GM23338 (cell line): ENCODE measurements around the gene TAF8. TPM values are rescaled to one million over a fixed set of nuclear protein-coding genes. Genes with fewer than 3 reads are reported as not detected.

Experiments
- ATAC-seq: fragments of 200-7000 bp; cut with Tn5 transposase; 3 replicates; pipeline ENCODE4 v1.9.1; 2020
- DNase-seq: peaks from one replicate; pipeline ENCODE4 v3.0.0-alpha.2; 2015; ENCODE audit warnings: low spot score
- H2AFZ ChIP-seq: fragments of 200-600 bp; sonication (generic); 2 replicates; pipeline ENCODE4 v1.8.0; 2016; ENCODE audit warnings: antibody characterized with exemption, mild to moderate bottlenecking, moderate library complexity
- H3F3A ChIP-seq: fragments of 200-600 bp; sonication (generic); replicated peaks from 2 replicates; pipeline ENCODE4 v1.8.0; 2017; ENCODE audit warnings: antibody characterized with exemption, mixed run types, low read depth
- H3K27ac ChIP-seq: fragments of 200-600 bp; sonication (generic); 2 replicates; pipeline ENCODE4 v1.6.1; 2016; ENCODE audit warnings: low read depth
- H3K27me3 ChIP-seq: fragments of 200-600 bp; sonication (generic); 2 replicates; pipeline ENCODE4 v1.8.0; 2016; ENCODE audit warnings: mild to moderate bottlenecking, mixed run types, moderate library complexity; ENCODE audit not compliant: insufficient read depth
- H3K36me3 ChIP-seq: fragments of 200-600 bp; sonication (generic); 2 replicates; pipeline ENCODE4 v1.8.0; 2016; ENCODE audit warnings: mild to moderate bottlenecking; ENCODE audit not compliant: insufficient read depth
- H3K4me1 ChIP-seq: fragments of 200-600 bp; sonication (generic); 2 replicates; pipeline ENCODE4 v1.8.0; 2016; ENCODE audit warnings: mild to moderate bottlenecking, moderate library complexity; ENCODE audit not compliant: insufficient read depth
- H3K4me2 ChIP-seq: fragments of 200-600 bp; sonication (generic); 2 replicates; pipeline ENCODE4 v1.7.1; 2017; ENCODE audit warnings: mixed run types
- H3K4me3 ChIP-seq: fragments of 200-600 bp; sonication (generic); 2 replicates; pipeline ENCODE4 v1.6.1; 2016; ENCODE audit warnings: mixed run types
- H3K79me2 ChIP-seq: fragments of 200-600 bp; sonication (generic); replicated peaks from 2 replicates; pipeline ENCODE4 v1.8.0; 2017; ENCODE audit warnings: mild to moderate bottlenecking; ENCODE audit not compliant: insufficient read depth
- H3K9me2 ChIP-seq: fragments of 200-600 bp; sonication (generic); 2 replicates; pipeline ENCODE4 v1.8.0; 2017; ENCODE audit not compliant: insufficient read depth
- H4K20me1 ChIP-seq: fragments of 200-600 bp; sonication (generic); replicated peaks from 2 replicates; pipeline ENCODE4 v1.8.0; 2017; ENCODE audit warnings: mild to moderate bottlenecking; ENCODE audit not compliant: insufficient read depth
- H3K27ac Mint-ChIP-seq: 2 replicates; pipeline ENCODE4 v1.8.0; 2020; ENCODE audit warnings: inconsistent platforms, mild to moderate bottlenecking, moderate library complexity, mixed read lengths
- H3K27me3 Mint-ChIP-seq: 3 replicates; pipeline ENCODE4 v1.8.0; 2022; ENCODE audit warnings: low read depth, mild to moderate bottlenecking, moderate library complexity, mixed read lengths, inconsistent platforms; ENCODE audit not compliant: insufficient read depth, poor library complexity
- H3K36me3 Mint-ChIP-seq: 3 replicates; pipeline ENCODE4 v1.8.0; 2021; ENCODE audit warnings: low read depth, mild to moderate bottlenecking, inconsistent platforms, moderate library complexity, mixed read lengths
- H3K4me1 Mint-ChIP-seq: 3 replicates; pipeline ENCODE4 v1.8.0; 2020; ENCODE audit warnings: mild to moderate bottlenecking, inconsistent platforms, mixed read lengths
- H3K4me3 Mint-ChIP-seq: 3 replicates; pipeline ENCODE4 v1.8.0; 2021; ENCODE audit warnings: moderate library complexity, mild to moderate bottlenecking, inconsistent platforms, mixed read lengths
- H3K9me3 Mint-ChIP-seq: 3 replicates; pipeline ENCODE4 v1.8.0; 2020; ENCODE audit warnings: moderate library complexity, mild to moderate bottlenecking, inconsistent platforms, mixed read lengths
- EZH2 ChIP-seq: fragments of 200-600 bp; sonication (generic); IDR thresholded peaks from one replicate; pipeline ENCODE4 v1.8.0; 2017; ENCODE audit warnings: antibody characterized with exemption, mild to moderate bottlenecking, low read depth; ENCODE audit not compliant: unreplicated experiment
- REST ChIP-seq: IDR thresholded peaks from one replicate; pipeline ENCODE4 v1.6.1; 2018; ENCODE audit warnings: antibody characterized with exemption; ENCODE audit not compliant: unreplicated experiment
- STAT1 ChIP-seq: IDR thresholded peaks from one replicate; pipeline ENCODE4 v1.6.1; 2016; ENCODE audit warnings: antibody characterized with exemption; ENCODE audit not compliant: unreplicated experiment
- ZNF331 ChIP-seq: fragments of 250-450 bp; sonication (Bioruptor Pico); IDR thresholded peaks from 2 replicates; pipeline ENCODE4 v1.5.0; 2020; ENCODE audit warnings: low read depth, mild to moderate bottlenecking, moderate library complexity
- polyA plus RNA-seq: library from polyadenylated mRNA; unstranded; fragments of >200 nt; fragmentation: Nextera tagmentation; extraction: Ambion mirVana; gene quantifications from 2 replicates; pipeline ENCODE4 v1.2.1, GENCODE V29; 2016
- total RNA-seq: library from RNA; depleted of rRNA; stranded (reverse); fragments of >200 nt; shearing (Covaris generic); gene quantifications from 2 replicates; pipeline ENCODE4 v1.2.3, GENCODE V29; 2014

The TAF8 gene
- total and polyA plus RNA-seq, 2 experiments from 2014 or later = 18.7 to 30.6 TPM

- H3K4me3 ChIP-seq = no peak overlapping the region
These were observed 3.7 kb upstream of the TAF8 start for GRCh38 chr6:42046464-42047212.

GRCh38 chr6:42047213-42047590, 3.1 kb upstream of the TAF8 start:
- Histone ChIP-seq H3K36me3 (0 out of 2 replicates have a peak, but pooled peaks cover 7% of the 10 kb centered on the region), H3K27ac (no peak overlapping the region), H3K9me2 (no peaks in the 10 kb centered on the region), H4K20me1 (peaks cover 17% of the 10 kb centered on the region; the same call in 1 of the 2 replicates), H3F3A (peaks cover 28% of the 10 kb centered on the region; the same call in 1 of the 2 replicates), H3K4me3 (no peak overlapping the region), H2AFZ (no peak overlapping the region), H3K4me1 (peaks cover 23% of the 10 kb centered on the region), H3K4me2 (no peak overlapping the region), H3K79me2 (peaks cover 9% of the 10 kb centered on the region), H3K27me3 (peaks cover 75% of the 10 kb centered on the region)
- H3K27ac Mint-ChIP-seq = no peak overlapping the region
- no peak for ATAC-seq
- peak overlapping the region; percentile 24; the same call in 1 of the 3 replicates for H3K4me3 Mint-ChIP-seq
- peaks cover 79% of the 10 kb centered on the region for H3K27me3 Mint-ChIP-seq
- no peaks in the 10 kb centered on the region for H3K9me3 Mint-ChIP-seq
- no peak for DNase-seq
- H3K4me1 Mint-ChIP-seq = peaks cover 36% of the 10 kb centered on the region
- H3K36me3 Mint-ChIP-seq = peaks cover 8% of the 10 kb centered on the region
- no peak for TF ChIP-seq REST
- no peak for TF ChIP-seq STAT1

More at GRCh38 chr6:42046464-42047212, 3.7 kb upstream of the TAF8 start:
- H3K4me1 ChIP-seq = peaks cover 23% of the 10 kb centered on the region
- H2AFZ ChIP-seq = no peak overlapping the region
- peaks cover 83% of the 10 kb centered on the region for H3K27me3 Mint-ChIP-seq
- H4K20me1 ChIP-seq = peaks cover 14% of the 10 kb centered on the region; the same call in 1 of the 2 replicates
- peaks cover 36% of the 10 kb centered on the region for H3K4me1 Mint-ChIP-seq
- no peak for DNase-seq
- H3K27me3 ChIP-seq = peaks cover 75% of the 10 kb centered on the region
- 0 out of 2 replicates have a peak, but pooled peaks cover 2% of the 10 kb centered on the region for H3K36me3 ChIP-seq
- peak overlapping the region; percentile 40; the same call in 1 of the 2 replicates for H3K4me2 ChIP-seq
- peaks cover 4% of the 10 kb centered on the region for H3K36me3 Mint-ChIP-seq
- peak overlapping the region; percentile 7; the same call in 1 of the 3 replicates for H3K4me3 Mint-ChIP-seq
- H3F3A ChIP-seq = peaks cover 28% of the 10 kb centered on the region; the same call in 1 of the 2 replicates
- H3K27ac Mint-ChIP-seq = no peak overlapping the region
- no peak for ATAC-seq
- H3K9me3 Mint-ChIP-seq = no peaks in the 10 kb centered on the region
- no peaks in the 10 kb centered on the region for H3K9me2 ChIP-seq
- TF ChIP-seq ZNF331 (CRISPR knock-in tag) (no peak), EZH2 (peak; percentile 18)
- H3K79me2 ChIP-seq = peaks cover 8% of the 10 kb centered on the region
- H3K27ac ChIP-seq = no peak overlapping the region
